ENCODE measurements around the gene PRIMA1. TPM values are rescaled to one million over a fixed set of nuclear protein-coding genes. Genes with fewer than 3 reads are reported as not detected.

Gene PRIMA1
- total RNA-seq, 1 donor: not detected

GRCh38 chr14:93676416-93676958, 111.8 kb downstream of the PRIMA1 start:
- Histone ChIP-seq H3K9me3 (ENCODE audit: low read depth, low read length) (no peaks in the 10 kb centered on the region), H3K4me1 (ENCODE audit: insufficient read depth, low read length) (no peaks in the 10 kb centered on the region), H3K4me3 (ENCODE audit: low read length) (no peak overlapping the region), H3K27me3 (ENCODE audit: insufficient read depth, low read length) (no peaks in the 10 kb centered on the region)

- no peaks in the 10 kb centered on the region for H3K4me1 ChIP-seq (ENCODE audit: insufficient read depth, low read length)
- no peaks in the 10 kb centered on the region for H3K27me3 ChIP-seq (ENCODE audit: insufficient read depth, low read length)
- H3K4me3 ChIP-seq (ENCODE audit: low read length): no peak overlapping the region
- no peaks in the 10 kb centered on the region for H3K9me3 ChIP-seq (ENCODE audit: low read depth, low read length)
Observed at GRCh38 chr14:93675651-93676050, 112.6 kb downstream of the PRIMA1 start.

GRCh38 chr14:93674343-93674742, 113.9 kb downstream of the PRIMA1 start:
- Histone ChIP-seq H3K4me3 (ENCODE audit: low read length) (no peak overlapping the region), H3K9me3 (ENCODE audit: low read depth, low read length) (no peaks in the 10 kb centered on the region), H3K27me3 (ENCODE audit: insufficient read depth, low read length) (no peaks in the 10 kb centered on the region), H3K4me1 (ENCODE audit: insufficient read depth, low read length) (no peaks in the 10 kb centered on the region)

GRCh38 chr14:93669632-93670031, 118.7 kb downstream of the PRIMA1 start:
- peaks cover 22% of the 10 kb centered on the region for H3K9me3 ChIP-seq (ENCODE audit: low read depth, low read length)
- H3K27me3 ChIP-seq (ENCODE audit: insufficient read depth, low read length): peaks cover 12% of the 10 kb centered on the region
- no peak overlapping the region for H3K4me3 ChIP-seq (ENCODE audit: low read length)
- no peaks in the 10 kb centered on the region for H3K4me1 ChIP-seq (ENCODE audit: insufficient read depth, low read length)

Other genes starting within 250 kb of the PRIMA1 start
- not detected for gene FAM181A, start 138.9 kb upstream of the PRIMA1 start, total RNA-seq
- 2.0 TPM for gene ASB2, start 188.1 kb upstream of the PRIMA1 start, total RNA-seq
- gene CCDC197, start 208.8 kb upstream of the PRIMA1 start, total RNA-seq: not detected
- gene OTUB2, start 237.9 kb upstream of the PRIMA1 start, total RNA-seq: 0.10 TPM